HG03175 (cell line): ENCODE measurements around the gene FAM118A.
"Not testable (repeated sequence)": the region's sequence is repeated elsewhere in the genome, so short reads cannot be mapped to it uniquely, and the experiment has no call there.

Experiments used
- ATAC-seq: cut with Tn5 transposase; IDR thresholded peaks from one replicate; pipeline ENCODE4 v1.9.1; 2021; ENCODE audit warnings: mild to moderate bottlenecking, moderate library complexity; ENCODE audit not compliant: unreplicated experiment

FAM118A gene

DNA sequence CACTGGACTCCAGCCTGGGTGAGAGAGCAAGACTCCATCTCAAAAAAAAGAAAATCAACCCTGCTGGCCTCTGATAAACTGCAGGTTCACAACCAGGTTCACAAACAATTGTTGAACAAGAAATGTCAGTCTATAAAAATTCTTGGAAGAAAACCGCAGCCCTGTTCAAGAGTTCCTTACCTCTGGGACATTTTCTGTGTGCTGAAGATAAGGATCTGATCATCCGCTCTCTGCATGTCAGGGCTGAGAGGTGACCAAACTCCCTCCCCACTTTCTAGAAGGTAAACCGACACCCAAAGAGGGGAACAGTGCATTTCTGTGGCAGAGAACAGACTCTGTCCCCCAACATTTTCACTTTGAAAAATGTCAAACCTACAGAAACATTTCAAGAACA lies 29.1 kb upstream of the FAM118A start:
- ATAC-seq: no peak

DNA sequence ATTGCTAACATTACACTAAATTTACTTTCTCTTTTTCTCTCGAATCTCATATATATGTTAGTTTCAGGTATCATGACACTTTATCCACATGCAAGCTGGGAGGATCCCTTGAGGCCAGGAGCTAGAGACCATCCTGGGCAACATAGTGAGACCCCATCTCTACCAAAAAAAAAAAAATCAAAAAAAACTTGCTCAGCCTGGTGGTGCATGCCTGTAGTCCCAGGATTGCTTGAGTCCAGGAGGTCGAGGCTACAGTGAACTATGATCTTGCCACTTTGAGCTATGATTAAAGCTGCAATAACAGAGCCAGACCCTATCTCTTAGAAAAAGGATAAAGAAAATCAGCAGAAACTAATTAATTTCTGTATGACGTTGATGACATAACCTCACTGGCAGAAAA lies 28.7 kb upstream of the FAM118A start:
- ATAC-seq: no peak

DNA sequence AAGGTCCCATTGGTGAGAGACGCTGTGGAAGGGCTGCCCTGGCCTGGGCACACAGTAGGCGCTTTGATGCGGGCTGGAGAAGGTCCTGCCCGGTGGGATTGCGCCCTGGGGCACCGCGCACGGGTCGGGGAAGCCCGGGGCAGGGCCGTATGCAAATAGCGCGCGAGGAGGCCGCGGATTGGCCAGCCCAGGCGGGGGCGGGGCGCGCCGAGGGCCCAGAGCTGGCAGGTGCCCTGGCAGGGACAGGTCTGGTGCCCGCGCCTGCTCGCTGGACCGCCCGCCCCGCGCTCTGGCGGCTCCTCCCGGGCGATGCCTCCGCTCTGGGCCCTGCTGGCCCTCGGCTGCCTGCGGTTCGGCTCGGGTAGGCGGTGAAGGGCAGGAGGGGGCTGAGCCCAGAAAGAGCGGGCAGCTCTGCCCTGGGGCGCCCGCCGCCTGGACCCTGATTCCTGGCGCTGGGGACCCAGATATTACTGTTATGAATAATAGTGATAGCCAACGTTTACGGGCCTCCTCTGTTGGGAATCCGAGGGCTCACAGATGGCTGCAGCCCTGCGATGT lies 24.9 kb upstream of the FAM118A start, which contains the start of gene UPK3A:
UPK3A (plus strand) TSS at position 245 of the 558 bp plus-strand sequence; CDS start at position 310, 65 bp downstream.
- no peak for ATAC-seq

DNA sequence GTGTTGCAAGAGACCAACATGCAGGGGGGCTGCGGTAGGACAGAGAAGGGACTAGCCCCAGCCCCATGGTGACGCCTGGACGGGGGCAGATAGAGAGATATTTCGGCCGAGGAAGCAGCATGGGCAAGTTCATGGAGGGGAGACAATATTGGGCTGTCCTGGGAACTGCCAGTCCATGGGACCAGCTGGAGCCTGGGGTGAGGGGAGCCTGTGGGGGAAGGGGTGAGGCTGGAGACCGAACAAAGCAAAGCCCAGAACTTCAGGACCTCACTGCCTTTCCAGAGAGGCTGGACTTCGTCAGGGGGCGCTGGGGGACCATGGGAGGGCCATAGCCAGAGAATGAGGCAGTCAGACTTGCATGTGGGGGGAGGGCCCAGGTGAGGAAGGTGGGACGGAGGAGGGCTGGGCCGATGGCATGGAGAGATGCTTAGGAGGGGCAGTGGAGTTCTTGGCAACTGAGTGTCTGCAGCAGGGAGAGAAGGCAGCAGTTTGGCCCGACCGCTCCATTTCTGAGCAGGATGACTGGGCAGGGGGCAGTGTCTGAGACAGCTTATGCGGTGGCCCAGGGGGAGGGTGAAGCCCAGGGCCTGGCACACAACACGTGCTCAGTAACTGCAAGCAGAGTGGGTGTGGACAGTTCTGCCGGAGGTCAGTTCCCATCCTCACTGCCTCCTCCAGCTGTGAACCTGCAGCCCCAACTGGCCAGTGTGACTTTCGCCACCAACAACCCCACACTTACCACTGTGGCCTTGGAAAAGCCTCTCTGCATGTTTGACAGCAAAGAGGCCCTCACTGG lies 24.3 kb upstream of the FAM118A start:
- ATAC-seq: no peak

DNA sequence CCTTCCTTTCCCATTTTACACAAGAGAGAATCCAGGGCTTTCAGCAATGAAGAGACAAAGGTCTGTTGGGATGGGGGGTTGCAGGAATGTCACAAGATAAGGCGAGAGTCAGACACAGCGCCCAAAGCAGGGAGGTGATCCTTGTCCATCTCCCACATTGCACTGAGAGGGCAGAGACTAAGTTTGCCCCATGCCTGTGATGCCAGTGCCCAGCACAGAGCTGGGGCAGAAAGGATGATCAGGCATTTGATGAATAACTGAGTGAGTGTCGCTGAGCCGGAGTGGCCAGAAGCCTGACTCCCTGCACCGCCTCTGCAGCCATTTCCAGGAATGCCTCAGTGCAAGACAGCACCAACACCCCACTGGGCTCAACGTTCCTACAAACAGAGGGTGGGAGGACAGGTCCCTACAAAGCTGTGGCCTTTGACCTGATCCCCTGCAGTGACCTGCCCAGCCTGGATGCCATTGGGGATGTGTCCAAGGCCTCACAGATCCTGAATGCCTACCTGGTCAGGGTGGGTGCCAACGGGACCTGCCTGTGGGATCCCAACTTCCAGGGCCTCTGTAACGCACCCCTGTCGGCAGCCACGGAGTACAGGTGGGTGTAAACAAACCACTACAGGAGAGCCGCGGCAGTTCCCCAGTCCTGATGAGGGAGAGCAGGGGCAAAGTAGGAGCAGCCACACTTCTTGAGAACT lies 22.7 kb upstream of the FAM118A start:
- ATAC-seq: no peak

DNA sequence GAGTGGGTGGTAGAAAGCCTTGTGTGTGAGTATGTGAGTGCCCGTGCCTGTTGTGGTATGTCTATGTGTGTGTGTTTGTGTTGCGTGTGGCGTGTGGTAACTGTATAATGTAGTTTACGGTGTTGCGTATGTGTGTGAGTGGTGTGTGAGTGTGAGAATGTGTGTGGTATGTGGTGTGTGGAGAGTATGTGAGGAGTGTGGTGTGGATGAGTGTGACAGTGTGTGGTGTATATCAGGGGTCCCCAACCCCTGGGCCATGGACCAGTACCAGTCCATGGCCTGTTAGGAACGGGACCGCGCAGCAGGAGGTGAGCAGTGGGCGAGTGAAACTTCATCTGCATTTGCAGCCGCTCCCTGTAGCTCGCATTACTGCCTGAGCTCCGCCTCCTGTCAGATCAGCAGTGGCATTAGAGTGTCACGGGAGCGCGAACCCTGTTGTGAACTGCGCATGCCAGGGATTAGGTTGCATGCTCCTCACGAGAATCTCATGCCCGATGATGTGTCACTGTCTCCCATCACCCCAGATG lies 19.3 kb upstream of the FAM118A start:
- ATAC-seq: no peak

DNA sequence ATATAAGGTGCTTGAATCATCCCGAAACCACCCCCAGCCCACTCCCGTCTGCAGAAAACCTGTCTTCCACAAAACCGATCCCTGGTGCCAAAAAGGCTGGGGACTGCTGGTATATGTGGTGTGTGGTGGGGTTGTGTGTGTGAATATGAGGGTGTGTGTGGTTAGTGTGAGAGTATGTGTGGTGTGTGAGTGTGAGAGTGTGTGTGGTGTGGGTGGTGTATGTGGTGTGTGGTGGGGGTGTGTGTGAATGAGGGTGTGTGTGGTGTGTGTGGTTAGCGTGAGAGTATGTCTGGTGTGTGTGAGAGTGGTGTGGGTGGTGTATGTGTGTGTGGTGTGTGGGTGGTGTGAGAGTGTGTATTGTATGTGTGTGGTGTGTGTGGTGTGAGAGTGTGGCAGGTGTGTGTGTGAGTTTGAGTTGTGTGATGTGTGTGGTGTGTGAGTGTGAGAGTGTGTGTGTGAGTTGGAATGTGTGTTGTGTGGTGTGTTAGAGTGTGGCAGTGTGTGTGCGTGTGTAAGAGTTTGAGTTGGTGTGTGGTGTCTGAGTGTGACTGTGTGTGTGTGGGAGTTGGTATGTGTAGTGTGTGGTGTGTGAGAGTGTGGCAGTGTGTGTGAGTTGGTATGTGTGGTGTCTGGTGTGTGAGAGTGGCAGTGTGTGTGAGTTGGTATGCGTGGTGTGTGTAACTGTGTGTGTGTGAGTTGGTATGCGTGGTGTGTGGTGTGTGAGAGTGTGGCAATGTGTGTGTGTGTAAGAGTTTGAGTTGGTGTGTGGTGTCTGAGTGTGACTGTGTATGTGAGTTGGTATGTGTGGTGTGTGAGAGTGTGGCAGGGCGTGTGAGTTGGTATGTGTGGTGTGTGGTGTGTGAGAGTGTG lies 18.4 kb upstream of the FAM118A start:
- ATAC-seq: no peak

DNA sequence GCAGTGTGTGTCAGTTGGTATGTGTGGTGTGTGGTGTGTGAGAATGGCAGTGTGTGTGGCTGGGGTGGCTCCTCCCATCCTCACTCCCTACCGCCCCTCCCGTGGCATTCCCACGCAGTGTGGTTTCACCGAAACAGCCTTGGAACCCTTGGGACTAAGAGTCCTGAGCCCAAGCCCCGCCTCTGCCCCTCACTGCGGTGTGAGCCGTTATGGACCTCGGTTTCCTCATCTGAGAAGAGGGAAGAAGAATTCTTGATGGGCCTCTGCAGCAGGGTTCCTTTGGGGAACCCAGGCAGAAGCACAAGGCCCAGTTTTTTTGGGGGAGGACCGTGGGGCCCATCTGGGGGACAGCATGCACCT lies 17.8 kb upstream of the FAM118A start:
- no peak for ATAC-seq

DNA sequence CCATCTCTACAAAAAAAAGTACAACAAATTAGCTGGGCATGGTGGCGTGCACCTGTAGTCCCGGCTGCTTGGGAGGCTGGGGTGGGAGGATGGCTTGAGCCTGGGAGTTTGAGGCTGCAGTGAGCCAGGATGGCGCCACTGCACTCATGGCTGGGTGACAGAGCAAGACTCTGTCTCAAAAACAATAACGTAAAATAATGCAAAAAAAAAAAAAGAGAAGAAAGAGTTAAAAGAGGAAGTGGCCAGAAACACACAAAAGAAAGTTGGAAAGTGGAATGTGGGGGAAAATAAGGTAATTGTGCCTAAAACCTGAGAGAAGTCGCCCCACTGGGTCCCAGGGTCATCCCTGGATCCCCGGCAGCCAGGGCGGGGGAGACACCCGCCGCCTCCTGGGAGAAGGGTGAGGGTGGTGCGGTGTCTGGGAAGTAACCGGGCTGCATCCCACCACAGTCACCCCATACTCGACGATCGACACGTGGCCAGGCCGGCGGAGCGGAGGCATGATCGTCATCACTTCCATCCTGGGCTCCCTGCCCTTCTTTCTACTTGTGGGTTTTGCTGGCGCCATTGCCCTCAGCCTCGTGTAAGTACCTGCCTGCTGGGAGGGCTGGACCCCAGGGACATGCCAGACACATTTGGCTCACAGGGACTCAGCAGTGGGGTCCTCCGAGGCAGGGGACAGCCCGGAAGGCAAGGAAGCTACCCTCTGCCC lies 16.8 kb upstream of the FAM118A start:
- no peak for ATAC-seq

DNA sequence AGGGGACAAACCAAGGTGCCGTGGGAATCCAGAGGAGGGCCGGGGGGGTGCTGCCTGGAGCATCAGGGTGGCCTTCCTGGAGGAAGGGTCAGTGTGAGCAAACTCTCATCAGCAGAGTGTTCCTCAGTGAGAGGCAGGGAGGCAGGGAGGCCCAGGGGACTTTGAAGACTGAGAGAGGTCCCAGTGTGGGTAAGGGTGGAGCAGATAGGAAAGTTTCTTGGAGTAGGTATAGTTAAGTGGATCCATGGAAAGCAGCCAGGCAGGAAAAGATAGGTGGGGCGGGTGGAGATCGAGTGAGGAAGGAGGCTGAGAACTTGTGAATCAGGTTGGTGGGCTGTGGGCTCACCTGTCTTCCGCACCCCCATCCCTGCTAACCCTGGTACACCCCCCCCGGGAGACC lies 15.7 kb upstream of the FAM118A start:
- no peak for ATAC-seq

DNA sequence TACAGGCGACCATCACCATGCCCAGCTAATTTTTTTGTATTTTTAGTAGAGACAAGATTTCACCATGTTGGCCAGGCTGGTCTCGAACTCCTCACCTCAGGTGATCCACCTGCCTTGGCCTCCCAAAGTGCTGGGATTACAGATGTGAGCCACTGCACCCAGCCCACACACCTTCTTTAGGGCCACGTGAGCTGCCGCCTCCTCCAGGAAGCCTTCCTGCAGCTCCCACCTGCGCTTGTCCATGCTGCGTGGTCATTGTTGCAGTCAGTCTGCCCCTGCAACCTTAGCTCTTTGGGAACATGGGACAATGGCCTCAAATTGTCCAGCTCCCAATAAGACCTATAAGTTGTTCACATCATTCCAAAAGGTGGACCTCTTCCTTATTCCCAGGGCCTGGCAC lies 14.7 kb upstream of the FAM118A start:
- ATAC-seq: not testable (repeated sequence)

DNA sequence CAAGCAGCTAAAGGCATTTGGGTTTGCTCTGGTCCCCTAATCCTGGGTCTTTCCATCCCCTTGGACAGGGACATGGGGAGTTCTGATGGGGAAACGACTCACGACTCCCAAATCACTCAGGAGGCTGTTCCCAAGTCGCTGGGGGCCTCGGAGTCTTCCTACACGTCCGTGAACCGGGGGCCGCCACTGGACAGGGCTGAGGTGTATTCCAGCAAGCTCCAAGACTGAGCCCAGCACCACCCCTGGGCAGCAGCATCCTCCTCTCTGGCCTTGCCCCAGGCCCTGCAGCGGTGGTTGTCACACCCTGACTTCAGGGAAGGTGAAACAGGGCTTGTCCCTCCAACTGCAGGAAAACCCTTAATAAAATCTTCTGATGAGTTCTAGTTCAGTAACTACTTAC lies 14.2 kb upstream of the FAM118A start:
- no peak for ATAC-seq

DNA sequence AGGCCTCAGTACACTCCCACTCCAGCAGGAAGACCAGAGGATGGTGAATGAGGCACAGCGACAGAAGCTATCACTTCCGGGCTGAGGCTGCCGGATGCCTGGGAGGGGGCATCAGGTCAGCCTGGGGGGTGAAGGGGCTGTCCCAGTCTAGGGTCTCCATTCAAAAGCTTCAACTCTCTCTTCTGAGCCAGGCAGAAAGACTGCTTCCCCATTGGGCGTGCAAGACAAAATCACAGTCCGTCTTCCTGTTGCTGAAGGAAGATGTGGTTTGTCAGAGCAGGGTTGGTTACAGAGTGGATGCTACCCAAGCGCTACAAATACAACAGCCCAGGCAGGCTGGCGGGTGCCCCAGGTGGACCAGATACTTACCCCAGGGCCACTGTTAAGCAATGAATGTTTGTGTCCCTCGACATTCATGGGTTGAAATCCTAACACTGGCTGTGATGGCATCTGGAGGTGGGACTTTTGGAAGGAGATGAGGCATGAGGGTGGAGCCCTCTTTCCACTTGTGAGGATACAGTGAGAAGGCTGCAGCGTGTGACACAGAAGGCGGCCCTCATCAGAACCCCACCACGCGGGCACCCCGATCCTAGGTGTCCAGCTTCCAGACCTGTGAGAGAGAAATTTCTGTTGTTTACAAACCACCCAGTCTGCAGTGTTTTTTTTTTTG lies 13.0 kb upstream of the FAM118A start:
- no peak for ATAC-seq

DNA sequence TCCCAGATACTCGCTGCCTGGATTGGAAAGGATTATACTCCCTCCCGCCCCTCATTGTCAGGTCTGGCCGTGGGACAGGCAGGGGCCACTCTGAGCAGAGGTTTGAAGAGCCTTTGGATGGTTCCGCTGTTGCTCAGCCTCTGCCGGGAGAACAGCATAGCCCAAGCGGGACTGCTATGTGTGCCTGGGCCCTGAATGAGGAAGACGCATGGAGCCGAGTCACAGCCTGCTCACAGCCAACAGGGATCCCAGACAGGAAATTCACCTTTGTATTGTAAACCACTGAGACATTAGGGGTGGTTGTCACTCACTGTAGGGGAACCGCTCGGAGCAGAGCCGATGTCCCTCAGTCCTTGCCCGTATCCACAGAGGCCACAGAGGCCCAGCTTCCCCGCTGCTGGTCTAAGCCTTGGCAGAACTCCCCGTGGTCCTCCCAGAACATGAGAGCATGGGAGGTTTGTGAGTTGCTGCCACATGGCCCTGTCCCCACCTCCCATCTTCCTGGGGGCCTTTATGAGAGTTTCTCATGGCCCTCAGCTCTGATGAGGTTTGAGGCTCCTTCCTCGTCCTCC lies 10.7 kb upstream of the FAM118A start:
- no peak for ATAC-seq

DNA sequence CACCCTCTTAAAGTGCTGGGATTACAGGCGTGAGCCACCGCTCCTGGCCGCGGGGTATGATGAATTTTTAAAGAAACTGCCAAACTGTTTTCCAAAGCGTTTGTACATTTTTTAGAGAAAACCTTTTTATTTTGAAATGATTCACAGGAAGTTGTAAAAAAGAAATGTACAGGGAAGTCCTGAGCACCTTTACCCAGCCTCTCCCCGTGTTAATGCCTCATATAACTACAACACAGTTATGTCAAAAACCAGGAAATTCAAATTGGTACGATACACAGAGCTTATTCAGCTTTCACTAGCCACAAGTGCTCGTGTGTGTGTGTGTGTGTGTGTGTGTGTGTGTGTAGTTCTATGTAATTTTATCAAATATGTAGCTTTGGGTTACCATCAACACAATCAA lies 7.0 kb upstream of the FAM118A start:
- no peak for ATAC-seq

DNA sequence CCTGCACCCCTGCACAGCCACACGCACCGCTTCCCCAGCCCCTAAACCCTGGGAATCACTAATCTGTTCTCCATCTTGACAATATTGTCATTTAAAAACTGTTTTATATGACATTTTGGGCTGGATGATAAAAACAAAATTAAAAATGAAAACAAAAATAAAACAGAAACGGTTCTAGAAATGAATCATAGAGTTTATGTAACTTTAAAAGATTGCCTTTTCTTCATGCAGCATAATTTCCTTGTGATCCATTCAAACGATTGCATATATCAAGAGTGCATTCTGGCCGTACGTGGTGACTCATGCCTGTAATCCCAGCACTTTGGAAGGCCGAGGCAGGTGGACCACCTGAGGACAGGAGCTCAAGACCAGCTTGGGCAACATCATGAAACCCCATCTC lies 6.6 kb upstream of the FAM118A start:
- ATAC-seq: no peak

DNA sequence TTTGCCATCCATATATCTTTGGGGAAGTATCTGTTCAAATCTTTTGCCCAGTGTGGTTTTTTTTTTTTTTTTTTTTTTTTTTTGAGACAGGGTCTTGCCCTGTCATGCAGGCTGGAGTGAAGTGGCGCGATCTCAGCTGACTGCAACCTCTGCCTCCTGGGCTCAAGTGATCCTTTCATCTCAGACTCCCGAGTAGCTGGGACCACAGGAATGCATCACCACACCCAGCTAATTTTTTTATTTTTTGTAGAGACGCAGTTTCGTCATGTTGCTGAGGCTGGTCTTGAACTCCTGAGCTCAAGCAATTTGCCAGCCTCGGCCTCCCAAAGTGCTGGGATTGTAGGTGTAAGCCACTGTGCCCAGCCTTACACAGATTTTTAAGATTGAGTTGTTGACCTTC lies 4.8 kb upstream of the FAM118A start:
- no peak for ATAC-seq

DNA sequence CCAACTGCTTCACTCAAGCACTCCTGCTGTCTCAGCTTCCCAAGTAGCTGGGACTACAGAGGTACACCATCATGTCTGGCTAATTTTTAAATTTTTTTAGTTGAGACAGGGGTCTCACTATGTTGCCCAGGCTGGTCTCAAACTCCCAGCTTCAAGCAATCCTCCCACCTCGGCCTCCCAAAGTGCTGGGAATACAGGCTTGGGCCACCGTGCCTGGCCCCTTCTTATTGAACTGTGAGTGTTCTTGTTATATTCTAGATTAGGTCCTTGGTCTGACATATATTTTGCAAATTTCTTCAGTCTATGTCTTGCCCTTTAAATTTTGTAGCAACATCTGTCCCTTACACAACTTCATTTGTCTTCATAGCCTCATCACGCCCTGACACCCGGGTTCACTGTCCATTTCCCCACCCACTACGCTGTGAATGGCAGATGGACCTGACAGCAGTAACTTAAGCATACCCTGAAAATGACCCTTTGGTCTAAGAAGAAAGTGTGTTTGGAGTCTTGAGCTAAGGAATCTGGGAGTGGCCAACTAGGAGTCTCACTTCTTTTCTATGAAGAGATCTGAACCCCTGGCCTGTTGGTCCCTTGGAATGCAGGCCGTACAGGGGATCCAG lies 4.2 kb upstream of the FAM118A start:
- ATAC-seq: no peak

DNA sequence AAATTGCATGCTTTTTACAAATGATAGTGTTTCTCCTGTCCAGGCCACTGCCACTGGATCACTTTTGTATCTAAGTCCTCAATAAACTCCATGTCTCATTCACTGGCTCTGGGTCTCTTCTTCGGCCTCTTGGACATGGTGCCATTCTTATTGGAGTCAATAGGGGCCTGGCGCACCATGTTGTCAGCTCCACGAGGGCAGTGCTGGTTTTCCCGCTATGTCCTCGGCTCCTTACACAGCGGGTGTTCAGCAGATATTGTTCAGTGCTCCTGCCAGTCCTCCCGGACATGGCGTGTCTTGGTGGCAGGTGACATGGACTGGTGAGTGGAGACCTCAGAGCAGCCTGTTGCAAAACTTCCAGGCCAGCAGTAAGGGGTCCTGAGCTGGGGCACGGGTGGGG lies 3.6 kb upstream of the FAM118A start:
- ATAC-seq: no peak
